Measurements from ENCODE around the gene SLC39A9. TPM values are rescaled to one million over a fixed set of nuclear protein-coding genes. Genes with fewer than 3 reads are reported as not detected.
"Not testable (repeated sequence)": the region's sequence is repeated elsewhere in the genome, so short reads cannot be mapped to it uniquely, and the experiment has no call there.

SLC39A9 gene
- total and polyA plus RNA-seq, 10 of the 15 experiments (the other 5 are each of a cell fraction or from before 2014, with no cell fraction given), result 19.9 to 109 (median 46.9) TPM

GRCh38 chr14:69413483-69413882 lies 15.0 kb downstream of the SLC39A9 start (continued):
- TF ChIP-seq ELK1 (IDR thresholded peaks at IDR 0.05; ENCODE audit: low read depth, low read length) (no peak), PRDM15 (CRISPR knock-in tag; IDR thresholded peaks at IDR 0.05) (no peak), TCF3 (IDR thresholded peaks at IDR 0.05; ENCODE audit: borderline replicate concordance, insufficient read depth, low read depth, low read length) (no peak)

GRCh38 chr14:69416087-69416486 lies 17.6 kb downstream of the SLC39A9 start:
- H3K4me1 ChIP-seq (ENCODE audit: control insufficient read depth, insufficient read depth, low read length); H3K27ac ChIP-seq (ENCODE audit: control insufficient read depth, insufficient read depth); CTCF ChIA-PET; BruUV-seq (replicated peaks); H3K36me3 ChIP-seq (ENCODE audit: control insufficient read depth in 2 of 2, insufficient read depth in 2 of 2, low read length in 1 of 2); in situ Hi-C loops (cut with MboI); H3K27me3 ChIP-seq (replicated peaks in 1 of 2; ENCODE audit: control insufficient read depth in 2 of 2, insufficient read depth in 2 of 2, low read length in 1 of 2); H3K9me3 ChIP-seq (replicated peaks; ENCODE audit: control insufficient read depth, insufficient read depth, low read length); intact Hi-C loops (cut with micrococcal nuclease; ENCODE audit: unreplicated experiment); H3K4me2 ChIP-seq (ENCODE audit: control insufficient read depth, insufficient read depth); H3K9ac ChIP-seq (ENCODE audit: control insufficient read depth, insufficient read depth, low read length); FAIRE-seq; DNase-seq (ENCODE audit: low read depth, low spot score); H4K20me1 ChIP-seq (ENCODE audit: control insufficient read depth, insufficient read depth); ATAC-seq; H3K4me3 ChIP-seq; H2AFZ ChIP-seq (ENCODE audit: control insufficient read depth, low read depth, low read length); SMC1A ChIA-PET (ENCODE audit: uncharacterized antibody, unreplicated experiment); POLR2A ChIA-PET: not testable (repeated sequence)
- peaks cover 14% of the 10 kb centered on the region for H3K79me2 ChIP-seq (ENCODE audit: control insufficient read depth, insufficient read depth, low read length)
- RAD21 ChIA-PET (ENCODE audit: unreplicated experiment), result interaction anchor here (0.7 kb wide), 1 partner anchor 44 kb away, joined by 3 read pairs; no protein-coding TSS in a partner anchor
- WGBS (ENCODE audit: insufficient coverage, insufficient replicate concordance, low lambda C conversion rate, missing lambda C conversion rate), result 88% methylated on average over 4 of the region's 4 CpGs
